Esophagus (tissue), 2 donors: ENCODE results near the gene MARVELD1. TPM values are rescaled to one million over a fixed set of nuclear protein-coding genes. Genes with fewer than 3 reads are reported as not detected.

ENCODE experiments used
- H3K27ac ChIP-seq, 2 donors: one replicate each; pipeline ENCODE4 v1.5.1; 2013; ENCODE audit warnings: low read depth in 2 of 2, mild to moderate bottlenecking in 2 of 2, inconsistent platforms in 1 of 2, low read length in 1 of 2, moderate library complexity in 1 of 2
- H3K27me3 ChIP-seq, 2 donors: one replicate each; pipeline ENCODE4 v1.6.1; 2013; ENCODE audit warnings: low read length in 2 of 2, control low read depth in 1 of 2, mild to moderate bottlenecking in 1 of 2; ENCODE audit not compliant: insufficient read depth in 2 of 2, control insufficient read depth in 1 of 2
- H3K36me3 ChIP-seq, 2 donors: one replicate each; pipeline ENCODE4 v1.6.1; 2013; ENCODE audit warnings: low read length in 1 of 2; ENCODE audit not compliant: control insufficient read depth in 2 of 2, insufficient read depth in 2 of 2
- H3K4me1 ChIP-seq, 2 donors: one replicate each; pipeline ENCODE4 v1.6.1; 2013; ENCODE audit warnings: low read length in 1 of 2; ENCODE audit not compliant: control insufficient read depth in 2 of 2, insufficient read depth in 2 of 2
- H3K4me3 ChIP-seq, 2 donors: one replicate each; pipeline ENCODE4 v1.5.1; 2013; ENCODE audit warnings: low read length in 2 of 2, mild to moderate bottlenecking in 2 of 2, low read depth in 1 of 2, moderate library complexity in 1 of 2
- H3K9me3 ChIP-seq, 2 donors: one replicate each; pipeline ENCODE4 v1.6.1; 2013; ENCODE audit warnings: mild to moderate bottlenecking in 2 of 2, low read depth in 1 of 2, low read length in 1 of 2, moderate library complexity in 1 of 2; ENCODE audit not compliant: control insufficient read depth in 2 of 2, insufficient read depth in 1 of 2
- WGBS, 2 donors: extraction: QIAGEN DNeasy Blood & Tissue Kit; methylation state at CpG; one replicate each; pipeline ENCODE4 v1.1.7; 2013; 5-methylcytosine and 5-hydroxymethylcytosine counted together
- polyA plus RNA-seq, 2 donors: library from polyadenylated mRNA; stranded (reverse); fragments of 200-250 nt; gene quantifications; one replicate each; pipeline ENCODE4 v1.2.3, GENCODE V29; 2013
- donor health status: healthy with polysubstance abuse.
- donor health status: Bipolar disorder and iron deficiency.

The MARVELD1 gene
- polyA plus RNA-seq, 2 donors = 6.4 to 9.6 TPM

DNA sequence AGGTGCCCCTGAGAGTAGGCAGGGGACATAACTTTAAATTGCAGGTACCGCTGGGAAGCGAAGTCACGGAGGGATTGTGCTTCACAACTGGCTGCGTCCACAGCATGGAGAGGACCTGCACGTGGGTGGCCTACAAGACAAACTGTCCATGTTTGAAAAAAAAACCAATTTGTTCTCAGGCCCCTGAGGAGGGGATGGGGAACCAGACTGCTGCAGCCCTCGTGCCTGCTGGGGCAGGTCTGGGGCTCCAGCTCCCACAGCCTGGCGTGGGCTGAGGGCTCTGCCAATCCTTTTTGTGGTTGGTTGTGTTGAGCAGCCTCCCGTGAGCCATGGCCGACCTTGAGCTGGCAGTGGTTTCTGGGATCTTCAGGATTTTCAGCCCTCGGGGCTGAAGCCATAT lies 48.5 kb downstream of the MARVELD1 start:
- WGBS, 2 donors = 85 to 88% methylated on average over 10 of the region's 10 CpGs
- no peaks in the 10 kb centered on the region for H3K9me3 ChIP-seq
- no peaks in the 10 kb centered on the region for H3K4me1 ChIP-seq
- H3K27ac ChIP-seq = no peak overlapping the region
- peaks cover 14 to 24% of the 10 kb centered on the region in 2 donors for H3K36me3 ChIP-seq
- H3K27me3 ChIP-seq = no peaks in the 10 kb centered on the region
- no peak overlapping the region for H3K4me3 ChIP-seq

DNA sequence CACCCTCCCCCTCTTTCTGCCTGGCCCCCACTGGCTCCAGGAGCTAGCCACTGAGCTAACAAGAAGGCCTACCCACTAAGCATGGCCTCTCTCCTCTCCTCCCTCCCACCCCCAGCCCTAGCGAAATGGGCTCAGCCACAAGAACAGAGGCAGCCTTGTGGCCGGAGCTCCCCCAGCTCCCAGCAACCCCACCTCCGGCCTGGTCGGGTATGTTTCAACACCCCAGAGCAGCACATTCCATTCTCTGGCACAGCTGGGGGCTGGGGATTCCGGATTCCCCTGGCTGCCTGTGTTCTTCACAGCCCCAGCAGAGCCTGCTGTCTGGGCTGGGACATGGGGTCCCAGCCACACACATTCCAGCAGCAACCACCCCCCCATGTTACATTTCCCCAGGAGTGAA lies 49.3 kb downstream of the MARVELD1 start:
- Histone ChIP-seq H3K36me3 (peaks cover 7 to 18% of the 10 kb centered on the region in 2 donors), H3K9me3 (no peaks in the 10 kb centered on the region), H3K27ac (no peak overlapping the region), H3K4me3 (no peak overlapping the region), H3K4me1 (no peaks in the 10 kb centered on the region), H3K27me3 (no peaks in the 10 kb centered on the region)
- WGBS, 2 donors = 76 to 84% methylated on average over 5 of the region's 5 CpGs

DNA sequence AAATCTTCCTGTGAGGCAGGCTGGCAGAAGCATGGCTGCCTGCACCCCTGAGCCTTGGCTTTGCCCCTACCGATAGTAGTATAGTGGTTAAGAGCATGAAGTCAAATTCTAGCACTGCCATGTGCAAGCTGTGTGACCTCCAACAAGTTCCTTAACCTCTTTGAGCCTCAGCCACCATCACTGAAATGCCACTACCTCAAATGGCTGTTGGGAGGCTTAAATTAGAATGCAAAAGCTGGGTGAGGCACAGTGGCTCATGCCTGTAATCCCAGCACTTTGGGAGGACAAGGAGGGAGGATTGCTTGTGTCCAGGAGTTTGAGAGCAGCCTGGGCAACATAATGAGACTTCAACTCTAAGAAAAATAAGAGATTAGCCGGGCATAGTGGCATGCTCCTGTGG lies 49.9 kb downstream of the MARVELD1 start:
- H3K36me3 ChIP-seq = peaks cover 7 to 18% of the 10 kb centered on the region in 2 donors
- H3K27ac ChIP-seq = no peak overlapping the region
- no peaks in the 10 kb centered on the region for H3K27me3 ChIP-seq
- no peaks in the 10 kb centered on the region for H3K4me1 ChIP-seq
- no peaks in the 10 kb centered on the region for H3K9me3 ChIP-seq
- 88 to 95% methylated on average over 2 of the region's 2 CpGs for WGBS, 2 donors
- no peak overlapping the region for H3K4me3 ChIP-seq

DNA sequence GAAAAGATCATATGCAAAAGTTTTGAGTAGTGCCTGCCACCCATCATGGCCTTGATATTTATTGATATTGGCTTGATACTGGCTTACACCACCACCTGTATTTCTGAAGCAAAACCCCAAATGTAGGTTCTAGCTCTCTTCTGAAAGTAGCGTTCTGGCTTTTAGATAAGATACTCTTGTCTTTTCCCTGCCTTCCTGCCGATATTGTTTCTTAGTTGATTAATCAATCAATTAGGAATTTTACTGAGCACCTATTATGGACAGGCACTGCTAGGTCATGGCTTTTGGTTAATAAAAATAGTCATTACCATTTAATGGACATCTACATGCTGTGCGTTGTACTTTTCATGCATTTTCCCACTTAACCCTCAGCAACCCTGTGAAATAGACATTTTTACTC lies 50.4 kb downstream of the MARVELD1 start:
- peaks cover 7 to 18% of the 10 kb centered on the region in 2 donors for H3K36me3 ChIP-seq
- no peak overlapping the region for H3K4me3 ChIP-seq
- H3K27ac ChIP-seq = no peak overlapping the region
- no peaks in the 10 kb centered on the region for H3K9me3 ChIP-seq
- H3K27me3 ChIP-seq = no peaks in the 10 kb centered on the region
- H3K4me1 ChIP-seq = no peaks in the 10 kb centered on the region
- WGBS, 2 donors = 91 to 96% methylated on average over 3 of the region's 3 CpGs

DNA sequence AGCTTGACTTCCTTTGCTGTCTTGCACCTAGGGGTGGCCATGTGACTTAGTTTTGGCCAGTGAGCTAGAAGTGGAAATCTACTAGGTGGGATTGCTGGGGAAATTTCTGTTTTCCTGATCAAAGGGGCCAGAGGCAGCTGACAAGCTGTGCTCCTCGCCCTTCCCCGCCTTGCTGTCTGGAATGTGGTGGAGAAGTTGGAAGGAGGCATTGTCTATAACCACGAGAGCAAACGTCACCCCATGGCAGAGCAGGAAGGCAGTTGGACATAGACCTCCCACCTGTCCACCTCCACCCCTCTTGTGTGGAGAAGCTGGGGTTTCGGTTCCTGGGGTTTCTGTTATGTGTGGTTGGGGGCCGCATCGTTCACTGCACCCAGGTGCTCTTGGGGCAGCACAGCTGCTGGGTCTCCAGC lies 51.0 kb downstream of the MARVELD1 start:
- no peaks in the 10 kb centered on the region for H3K27me3 ChIP-seq
- H3K36me3 ChIP-seq = peaks cover 7 to 13% of the 10 kb centered on the region in 2 donors
- H3K4me3 ChIP-seq = no peak overlapping the region
- no peaks in the 10 kb centered on the region for H3K4me1 ChIP-seq
- H3K9me3 ChIP-seq = no peaks in the 10 kb centered on the region
- no peak overlapping the region for H3K27ac ChIP-seq
- WGBS, 2 donors = 69 to 70% methylated on average over 7 of the region's 7 CpGs

DNA sequence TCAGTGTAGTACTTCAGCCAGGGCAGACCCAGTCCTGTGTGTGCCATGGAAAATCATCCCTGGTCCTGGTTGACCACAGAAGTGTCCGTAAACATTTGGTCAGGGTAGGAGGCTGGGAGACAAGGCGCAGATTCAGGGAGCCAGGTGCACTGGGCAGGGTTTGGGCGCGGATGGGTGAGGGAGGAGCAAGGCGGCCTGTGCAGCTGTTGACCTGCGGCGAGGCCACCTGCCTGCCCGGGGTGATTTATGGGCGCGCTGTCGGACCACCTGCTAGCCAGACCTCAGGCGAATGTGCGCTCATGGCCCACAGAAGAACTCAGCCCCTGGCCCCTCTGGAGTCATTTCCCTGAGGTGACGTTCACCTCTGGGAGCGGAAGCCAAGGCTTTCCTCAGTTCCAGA lies 51.7 kb downstream of the MARVELD1 start:
- no peaks in the 10 kb centered on the region for H3K4me1 ChIP-seq
- no peak overlapping the region for H3K27ac ChIP-seq
- peaks cover 3 to 8% of the 10 kb centered on the region in 2 donors for H3K36me3 ChIP-seq
- WGBS, 2 donors = 80 to 85% methylated on average over 15 of the region's 15 CpGs
- H3K4me3 ChIP-seq = no peak overlapping the region
- no peaks in the 10 kb centered on the region for H3K9me3 ChIP-seq
- H3K27me3 ChIP-seq = no peaks in the 10 kb centered on the region

DNA sequence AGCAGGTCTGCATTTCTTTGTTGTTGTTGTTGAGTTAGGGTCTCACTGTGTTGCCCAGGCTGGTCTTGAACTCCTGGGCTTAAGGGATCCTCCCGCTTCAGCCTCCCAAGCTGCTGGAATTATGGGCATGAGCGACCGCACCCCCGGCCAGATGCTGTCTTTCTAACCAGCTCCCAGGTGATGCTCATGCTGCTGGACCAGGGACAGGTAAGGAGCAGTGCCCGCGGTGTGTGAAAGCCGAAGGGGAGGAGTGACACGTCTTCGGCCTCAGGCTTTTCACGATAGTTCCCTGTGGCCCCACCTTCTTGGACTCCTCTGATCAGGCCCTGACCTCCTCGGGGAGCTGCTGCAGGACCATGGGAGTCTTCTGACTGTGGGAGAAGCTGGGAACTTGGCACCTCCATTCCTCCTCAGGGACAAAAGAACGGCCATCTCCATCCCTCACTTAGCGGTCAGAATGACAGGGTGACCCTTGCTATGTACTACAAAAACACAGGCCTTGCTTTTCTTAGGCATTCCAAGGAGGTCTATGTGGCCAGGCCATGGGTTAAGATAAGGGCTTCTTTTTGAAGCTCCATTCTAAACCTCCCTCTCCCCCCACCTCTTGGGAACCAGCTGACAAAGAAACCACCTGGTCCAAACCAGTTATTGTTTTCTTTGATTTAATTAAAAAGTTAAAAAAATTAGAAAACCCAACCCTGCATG lies 52.7 kb downstream of the MARVELD1 start:
- Histone ChIP-seq H3K36me3 (peaks cover 2 to 7% of the 10 kb centered on the region in 2 donors), H3K4me1 (peaks cover 2 to 3% of the 10 kb centered on the region in 2 donors), H3K27me3 (peaks cover 0 to 3% of the 10 kb centered on the region in 2 donors), H3K27ac (no peak overlapping the region), H3K9me3 (no peaks in the 10 kb centered on the region), H3K4me3 (no peak overlapping the region)
- 81 to 83% methylated on average over 13 of the region's 13 CpGs for WGBS, 2 donors

DNA sequence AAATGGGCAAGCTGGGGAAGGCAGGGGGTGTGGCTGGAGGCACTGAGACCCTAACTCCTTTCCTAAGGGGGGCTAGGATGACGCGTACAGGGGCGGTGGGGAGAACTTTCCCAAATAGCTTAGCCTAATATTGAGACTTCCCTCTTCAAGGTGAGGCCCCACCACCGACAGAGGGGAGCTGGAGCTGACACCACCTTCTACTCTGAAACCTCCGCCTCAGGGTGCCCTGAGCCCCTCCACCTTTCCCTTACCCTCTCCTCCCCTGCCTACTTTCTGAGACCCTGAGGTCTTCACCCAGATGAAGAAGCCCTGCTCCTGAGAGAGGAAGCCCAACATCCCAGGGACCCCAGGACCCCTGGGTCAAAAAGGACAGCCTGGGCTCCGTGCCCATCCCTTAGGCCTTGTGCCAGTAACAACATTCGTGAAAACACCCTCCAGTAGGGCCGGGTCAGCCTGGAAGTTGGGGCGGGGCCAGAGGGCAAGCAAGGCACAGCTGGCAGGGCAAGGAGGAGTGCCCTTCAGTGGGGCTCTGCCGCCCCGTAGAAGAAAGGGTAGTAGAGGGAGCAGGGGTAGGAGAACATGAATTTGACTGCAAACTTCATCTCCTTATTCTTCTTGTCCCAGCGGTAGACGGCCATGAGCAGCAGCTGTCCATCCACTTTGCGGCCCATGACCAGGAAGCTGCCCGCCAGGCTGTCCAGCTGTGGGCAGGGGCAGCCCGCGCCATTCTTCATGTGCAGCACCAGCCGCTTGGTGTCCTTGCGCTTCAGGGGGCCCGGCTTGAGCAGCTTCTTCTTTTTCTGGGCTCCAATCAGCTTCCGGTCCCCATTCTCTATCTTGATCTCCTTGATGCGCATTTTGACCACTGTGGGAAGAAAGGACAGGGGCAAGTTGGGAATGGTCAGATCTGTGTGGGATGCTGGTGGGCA lies 53.7 kb downstream of the MARVELD1 start:
- peaks cover 0 to 2% of the 10 kb centered on the region in 2 donors for H3K36me3 ChIP-seq
- H3K27ac ChIP-seq = no peak overlapping the region
- WGBS, 2 donors = 84 to 86% methylated on average over 22 of the region's 22 CpGs
- H3K4me1 ChIP-seq = peaks cover 6 to 7% of the 10 kb centered on the region in 2 donors
- peaks cover 0 to 9% of the 10 kb centered on the region in 2 donors for H3K27me3 ChIP-seq
- no peak overlapping the region for H3K4me3 ChIP-seq
- no peaks in the 10 kb centered on the region for H3K9me3 ChIP-seq
